ENCODE data around the gene SUPT20H. TPM values are rescaled to one million over a fixed set of nuclear protein-coding genes. Genes with fewer than 3 reads are reported as not detected.

SUPT20H gene
- 10 to 100 TPM; 89.7 to 93.3 (median 92.2) TPM for polyA plus RNA-seq (ENCODE audit: insufficient read length in 3 of 3)

GRCh38 chr13:37058910-37059847 lies at the start of gene SUPT20H:
SUPT20H (minus strand) TSS chr13:37059688; CDS start chr13:37051490, 8,198 bp downstream.
- DNase-seq (ENCODE audit: low read depth in 3 of 3, low spot score in 2 of 3) = peak; percentile 77 to 89 (median 80)

GRCh38 chr13:37109051-37109678 lies 49.7 kb upstream of the SUPT20H start:
- peak in 1 of 3 donors; percentile 25 for DNase-seq (ENCODE audit: low read depth in 3 of 3, low spot score in 2 of 3)

- no peak for DNase-seq (ENCODE audit: low read depth in 3 of 3, low spot score in 2 of 3)
These were observed 48.4 kb upstream of the SUPT20H start for GRCh38 chr13:37107868-37108267.

GRCh38 chr13:37107456-37107855 lies 48.0 kb upstream of the SUPT20H start:
- no peak for DNase-seq (ENCODE audit: low read depth in 3 of 3, low spot score in 2 of 3)

- no peak for DNase-seq (ENCODE audit: low read depth in 3 of 3, low spot score in 2 of 3)
These were observed 47.2 kb upstream of the SUPT20H start for GRCh38 chr13:37106642-37107041.

GRCh38 chr13:37105251-37105714 lies 45.8 kb upstream of the SUPT20H start, which contains the start of gene CSNK1A1L:
CSNK1A1L (minus strand) TSS chr13:37105664; CDS start chr13:37105256, 408 bp downstream.
- DNase-seq (ENCODE audit: low read depth in 3 of 3, low spot score in 2 of 3) = no peak

GRCh38 chr13:37102896-37103295 lies 43.4 kb upstream of the SUPT20H start:
- DNase-seq (ENCODE audit: low read depth in 3 of 3, low spot score in 2 of 3) = no peak

GRCh38 chr13:37101201-37101600 lies 41.7 kb upstream of the SUPT20H start:
- no peak for DNase-seq (ENCODE audit: low read depth in 3 of 3, low spot score in 2 of 3)

- no peak for DNase-seq (ENCODE audit: low read depth in 3 of 3, low spot score in 2 of 3)
These were observed 41.2 kb upstream of the SUPT20H start for GRCh38 chr13:37100731-37101130.

- no peak for DNase-seq (ENCODE audit: low read depth in 3 of 3, low spot score in 2 of 3)
These were observed 37.6 kb upstream of the SUPT20H start for GRCh38 chr13:37097076-37097475.

GRCh38 chr13:37094840-37095239 lies 35.4 kb upstream of the SUPT20H start:
- no peak for DNase-seq (ENCODE audit: low read depth in 3 of 3, low spot score in 2 of 3)

- DNase-seq (ENCODE audit: low read depth in 3 of 3, low spot score in 2 of 3) = no peak
These were observed 34.6 kb upstream of the SUPT20H start for GRCh38 chr13:37094099-37094498.

GRCh38 chr13:37091835-37092234 lies 32.3 kb upstream of the SUPT20H start:
- DNase-seq (ENCODE audit: low read depth in 3 of 3, low spot score in 2 of 3) = no peak

- DNase-seq (ENCODE audit: low read depth in 3 of 3, low spot score in 2 of 3) = no peak
These were observed 31.4 kb upstream of the SUPT20H start for GRCh38 chr13:37090912-37091311.

GRCh38 chr13:37089495-37089894 lies 30.0 kb upstream of the SUPT20H start:
- DNase-seq (ENCODE audit: low read depth in 3 of 3, low spot score in 2 of 3) = no peak

- DNase-seq (ENCODE audit: low read depth in 3 of 3, low spot score in 2 of 3) = no peak
These were observed 28.0 kb upstream of the SUPT20H start for GRCh38 chr13:37087486-37087885.

- DNase-seq (ENCODE audit: low read depth in 3 of 3, low spot score in 2 of 3) = no peak
These were observed 26.1 kb upstream of the SUPT20H start for GRCh38 chr13:37085606-37086005.

- no peak for DNase-seq (ENCODE audit: low read depth in 3 of 3, low spot score in 2 of 3)
These were observed 17.3 kb upstream of the SUPT20H start for GRCh38 chr13:37076818-37077217.

GRCh38 chr13:37075164-37075563 lies 15.7 kb upstream of the SUPT20H start:
- DNase-seq (ENCODE audit: low read depth in 3 of 3, low spot score in 2 of 3) = no peak

- peak in 1 of 3 donors; percentile 7 for DNase-seq (ENCODE audit: low read depth in 3 of 3, low spot score in 2 of 3)
These were observed 15.2 kb upstream of the SUPT20H start for GRCh38 chr13:37074703-37075102.

GRCh38 chr13:37072024-37072423 lies 12.5 kb upstream of the SUPT20H start:
- no peak for DNase-seq (ENCODE audit: low read depth in 3 of 3, low spot score in 2 of 3)

GRCh38 chr13:37070956-37071355 lies 11.5 kb upstream of the SUPT20H start:
- DNase-seq (ENCODE audit: low read depth in 3 of 3, low spot score in 2 of 3) = no peak
